Natural killer cell (primary cell): ENCODE results near the gene SLC25A29. TPM values are rescaled to one million over a fixed set of nuclear protein-coding genes. Genes with fewer than 3 reads are reported as not detected.

Experiments
- ATAC-seq, 3 donors: fragments of 150-1000 bp in 2 of 3; fragments of 200-7000 bp in 1 of 3; cut with Tn5 transposase; 1 replicate in 1 of 3; 2 replicates in 2 of 3; pipeline ENCODE4 v1.10.0; 2021; ENCODE audit warnings: mild to moderate bottlenecking in 2 of 3, moderate library complexity in 2 of 3
- DNase-seq, 2 donors: peaks; one replicate each; pipeline versions ENCODE4 v3.0.0 to v3.0.0-alpha.2; 2013 to 2021; ENCODE audit warnings: mixed read lengths in 1 of 2
- H3K27ac ChIP-seq: one replicate; pipeline ENCODE4 v1.5.1; 2013; ENCODE audit warnings: mild to moderate bottlenecking, low read length
- H3K27me3 ChIP-seq: one replicate; pipeline ENCODE4 v1.6.1; 2013; ENCODE audit warnings: low read length; ENCODE audit not compliant: control insufficient read depth, insufficient read depth
- H3K36me3 ChIP-seq: one replicate; pipeline ENCODE4 v1.6.1; 2013; ENCODE audit warnings: low read length; ENCODE audit not compliant: control insufficient read depth, insufficient read depth
- H3K4me1 ChIP-seq: one replicate; pipeline ENCODE4 v1.6.1; 2013; ENCODE audit warnings: low read length; ENCODE audit not compliant: control insufficient read depth, insufficient read depth
- H3K4me3 ChIP-seq: one replicate; pipeline ENCODE4 v1.5.1; 2013; ENCODE audit warnings: low read length
- H3K9me3 ChIP-seq: one replicate; pipeline ENCODE4 v1.6.1; 2013; ENCODE audit warnings: low read length; ENCODE audit not compliant: control insufficient read depth, insufficient read depth
- H3K27ac Mint-ChIP-seq, 2 donors: one replicate each; pipeline ENCODE4 v1.8.0; 2022; ENCODE audit warnings: mild to moderate bottlenecking in 2 of 2, mixed read lengths in 2 of 2, moderate library complexity in 1 of 2
- H3K27me3 Mint-ChIP-seq, 2 donors: one replicate each; pipeline ENCODE4 v1.8.0; 2022; ENCODE audit warnings: low read depth in 2 of 2, mixed read lengths in 2 of 2
- H3K36me3 Mint-ChIP-seq: one replicate; pipeline ENCODE4 v1.8.0; 2022; ENCODE audit warnings: mixed read lengths
- H3K4me1 Mint-ChIP-seq, 2 donors: one replicate each; pipeline ENCODE4 v1.8.0; 2022; ENCODE audit warnings: mixed read lengths in 2 of 2
- H3K4me3 Mint-ChIP-seq: one replicate; pipeline ENCODE4 v1.8.0; 2022; ENCODE audit warnings: mild to moderate bottlenecking, moderate library complexity, mixed read lengths
- H3K9me3 Mint-ChIP-seq, 2 donors: one replicate each; pipeline ENCODE4 v1.8.0; 2022; ENCODE audit warnings: mixed read lengths in 2 of 2
- WGBS: methylation state at CpG from one replicate; pipeline ENCODE4 v1.1.7; 2013; ENCODE audit warnings: missing lambda C conversion rate; ENCODE audit not compliant: insufficient coverage; 5-methylcytosine and 5-hydroxymethylcytosine counted together
- intact Hi-C: fragments of 100-400 bp; cut with micrococcal nuclease; formaldehyde crosslinking; loops from one replicate; pipeline ENCODE4 v1.14.2; 2022
- total RNA-seq, 4 donors: library from RNA; stranded (reverse); fragments of 120-200 nt in 1 of 4; gene quantifications; one replicate each; pipeline versions ENCODE4 v1.2.3 to v1.2.4, GENCODE V29; 2013 to 2022
- TF ChIP-seq, protein P1 (sequence below): fragments of 200-600 bp; IDR thresholded peaks from one replicate; pipeline ENCODE4 v1.8.0; 2022; ENCODE audit warnings: antibody characterized with exemption

SLC25A29 gene
- total RNA-seq, 3 donors from 2014 or later (not counting 1 experiment from before 2014, with no cell fraction given), result 8.6 to 80.7 (median 69.3) TPM

DNA sequence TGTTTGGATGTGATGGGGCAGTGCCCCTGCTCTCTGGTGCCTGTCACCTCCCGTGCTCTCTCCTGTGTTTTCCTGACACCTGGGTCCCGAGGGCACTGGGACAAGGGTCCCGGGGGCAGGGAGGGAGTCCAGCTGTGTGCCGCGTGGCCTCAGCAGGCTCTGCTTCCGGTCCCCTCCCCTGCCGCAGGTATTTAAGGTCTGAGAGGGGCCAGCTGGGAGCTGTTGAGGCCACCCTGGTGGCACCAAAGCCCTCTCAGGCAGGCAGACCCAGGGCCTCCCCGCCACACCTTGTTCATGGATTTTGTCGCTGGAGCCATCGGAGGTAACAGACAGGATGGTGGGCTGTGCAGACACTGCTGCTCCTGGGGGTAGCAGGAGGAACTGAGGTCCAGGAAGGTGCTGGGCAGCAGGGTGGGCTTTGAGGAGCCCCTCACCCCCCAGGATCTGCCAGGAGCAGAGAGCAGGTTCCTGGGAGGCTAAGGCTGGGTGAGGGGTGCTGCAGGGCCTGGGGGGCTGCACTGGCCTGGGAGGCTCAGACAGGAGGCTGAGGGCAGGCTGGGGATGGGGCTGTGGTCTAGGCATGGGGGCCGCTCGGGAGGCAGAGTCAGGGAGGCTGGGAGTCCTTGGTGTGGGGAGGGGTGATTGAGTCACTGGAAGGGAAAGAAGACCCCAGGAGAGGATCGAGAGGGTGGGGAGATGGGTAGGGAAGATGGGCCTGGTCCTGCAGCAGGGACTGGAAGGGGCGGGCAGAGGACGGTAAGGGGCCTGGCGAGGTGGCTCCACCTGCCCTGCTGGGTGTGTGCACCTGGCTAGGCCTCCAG lies 17.1 kb upstream of the SLC25A29 start, which contains the start of gene SLC25A47:
Gene SLC25A47 (plus strand): TSS at position 219 of the 821 bp plus-strand sequence. CDS start 76 bp downstream, at position 295.
- H3K4me3 Mint-ChIP-seq, result no peak within 1 kb of the TSS
- 90% methylated on average over 16 of the region's 16 CpGs for WGBS
- TF ChIP-seq, protein P1, sequence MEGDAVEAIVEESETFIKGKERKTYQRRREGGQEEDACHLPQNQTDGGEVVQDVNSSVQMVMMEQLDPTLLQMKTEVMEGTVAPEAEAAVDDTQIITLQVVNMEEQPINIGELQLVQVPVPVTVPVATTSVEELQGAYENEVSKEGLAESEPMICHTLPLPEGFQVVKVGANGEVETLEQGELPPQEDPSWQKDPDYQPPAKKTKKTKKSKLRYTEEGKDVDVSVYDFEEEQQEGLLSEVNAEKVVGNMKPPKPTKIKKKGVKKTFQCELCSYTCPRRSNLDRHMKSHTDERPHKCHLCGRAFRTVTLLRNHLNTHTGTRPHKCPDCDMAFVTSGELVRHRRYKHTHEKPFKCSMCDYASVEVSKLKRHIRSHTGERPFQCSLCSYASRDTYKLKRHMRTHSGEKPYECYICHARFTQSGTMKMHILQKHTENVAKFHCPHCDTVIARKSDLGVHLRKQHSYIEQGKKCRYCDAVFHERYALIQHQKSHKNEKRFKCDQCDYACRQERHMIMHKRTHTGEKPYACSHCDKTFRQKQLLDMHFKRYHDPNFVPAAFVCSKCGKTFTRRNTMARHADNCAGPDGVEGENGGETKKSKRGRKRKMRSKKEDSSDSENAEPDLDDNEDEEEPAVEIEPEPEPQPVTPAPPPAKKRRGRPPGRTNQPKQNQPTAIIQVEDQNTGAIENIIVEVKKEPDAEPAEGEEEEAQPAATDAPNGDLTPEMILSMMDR, result no peak
- ATAC-seq (no peak), DNase-seq (no peak)
- H3K4me1 ChIP-seq, result peaks cover 3% of the 10 kb centered on the region
- no peaks in the 10 kb centered on the region for H3K36me3 ChIP-seq
- no peaks in the 10 kb centered on the region for H3K36me3 Mint-ChIP-seq
- H3K27ac Mint-ChIP-seq, result no peak within 1 kb of the TSS
- H3K9me3 Mint-ChIP-seq, result no peaks in the 10 kb centered on the region
- no peaks in the 10 kb centered on the region for H3K4me1 Mint-ChIP-seq
- no peak within 1 kb of the TSS for H3K4me3 ChIP-seq
- no peak within 1 kb of the TSS for H3K27ac ChIP-seq
- peaks cover 0 to 5% of the 10 kb centered on the region in 2 donors for H3K27me3 Mint-ChIP-seq
- intact Hi-C loops, result no loop called here
- H3K9me3 ChIP-seq, result no peaks in the 10 kb centered on the region
- no peaks in the 10 kb centered on the region for H3K27me3 ChIP-seq

DNA sequence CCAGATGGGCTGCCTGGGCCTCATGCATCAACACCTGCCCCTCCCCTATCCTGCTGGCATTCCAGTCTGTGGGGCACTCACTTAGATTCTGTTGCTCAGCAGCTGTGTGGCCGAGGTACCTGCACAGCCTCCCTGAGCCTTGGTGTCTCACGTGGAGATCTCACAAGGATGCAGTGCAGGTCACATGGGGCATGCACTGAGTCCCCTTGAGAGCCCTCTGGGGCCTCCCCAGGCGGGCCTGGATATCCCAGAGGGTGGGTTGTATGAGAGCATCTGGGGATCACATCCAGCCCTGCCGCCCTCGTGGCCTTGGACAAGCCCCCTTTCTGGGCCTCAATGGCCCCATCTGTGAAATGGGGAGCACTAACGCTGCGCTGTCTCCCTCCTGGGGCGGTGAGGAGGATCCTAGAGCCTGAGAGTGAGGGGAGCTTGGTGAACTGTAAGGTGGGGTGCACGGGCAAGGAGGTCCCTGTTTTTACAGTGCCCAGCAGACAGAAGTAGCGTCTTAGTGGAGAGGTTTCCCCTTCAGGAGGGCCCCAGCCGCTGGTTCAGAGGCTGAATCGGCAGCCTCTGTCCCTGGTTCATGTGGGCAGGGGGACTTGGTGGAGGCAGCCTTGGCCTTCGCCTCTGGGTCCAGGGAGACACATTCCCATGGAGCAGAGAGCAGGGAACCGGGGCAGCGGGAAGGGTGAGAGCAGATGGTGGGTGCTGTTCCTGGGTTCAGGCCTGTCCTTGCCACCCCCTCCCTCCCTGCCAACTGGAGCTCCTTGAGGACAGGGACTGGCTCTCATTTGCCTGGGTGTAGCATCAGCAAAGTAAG lies 16.1 kb upstream of the SLC25A29 start:
- Histone ChIP-seq H3K27ac (no peak overlapping the region), H3K4me3 (no peak overlapping the region), H3K9me3 (no peaks in the 10 kb centered on the region), H3K27me3 (no peaks in the 10 kb centered on the region), H3K4me1 (peaks cover 11% of the 10 kb centered on the region), H3K36me3 (no peaks in the 10 kb centered on the region)
- H3K36me3 Mint-ChIP-seq, result no peaks in the 10 kb centered on the region
- no peaks in the 10 kb centered on the region for H3K4me1 Mint-ChIP-seq
- TF ChIP-seq, protein P1, result no peak
- no peak overlapping the region for H3K4me3 Mint-ChIP-seq
- no peaks in the 10 kb centered on the region for H3K9me3 Mint-ChIP-seq
- no peak for ATAC-seq
- DNase-seq, result no peak
- H3K27me3 Mint-ChIP-seq, result peaks cover 0 to 5% of the 10 kb centered on the region in 2 donors
- WGBS, result 90% methylated on average over 15 of the region's 15 CpGs
- H3K27ac Mint-ChIP-seq, result no peak overlapping the region
- intact Hi-C loops, result no loop called here

DNA sequence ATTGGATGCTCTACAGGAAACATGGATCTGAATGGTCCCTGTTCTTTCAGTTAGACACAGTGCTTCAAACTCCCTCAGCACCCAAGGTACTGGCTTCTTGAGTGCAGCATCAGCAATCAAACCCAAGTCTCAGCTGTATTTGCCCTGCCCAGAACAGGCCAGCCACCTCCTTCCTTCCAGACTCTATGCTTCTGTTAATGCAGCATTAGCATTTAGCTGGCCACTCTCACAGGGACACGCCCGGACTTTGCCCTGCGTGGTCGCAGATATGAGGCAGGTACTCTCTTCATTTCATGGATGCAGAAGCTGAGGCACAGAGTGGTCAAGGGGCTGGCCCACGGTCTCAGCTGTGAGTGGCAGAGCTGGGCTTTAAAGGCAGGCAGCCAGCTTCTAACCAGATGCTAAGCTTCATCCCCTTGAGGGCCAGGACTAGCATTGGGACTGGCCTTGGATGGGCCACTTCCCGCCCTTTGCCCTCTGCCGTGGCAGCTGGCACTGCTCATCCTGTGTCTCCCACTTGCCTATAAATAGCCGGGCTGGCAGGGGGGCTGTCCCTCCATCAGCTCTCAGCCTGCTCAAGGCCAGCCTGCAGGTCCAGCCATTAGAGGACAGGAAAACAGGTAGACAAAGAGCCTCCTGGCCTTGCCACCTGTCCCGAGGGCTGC lies 15.4 kb upstream of the SLC25A29 start:
- DNase-seq (no peak), ATAC-seq (no peak)
- H3K27me3 ChIP-seq, result no peaks in the 10 kb centered on the region
- Mint-ChIP-seq H3K9me3 (no peaks in the 10 kb centered on the region), H3K4me1 (no peaks in the 10 kb centered on the region), H3K27ac (no peak overlapping the region), H3K4me3 (no peak overlapping the region), H3K36me3 (no peaks in the 10 kb centered on the region), H3K27me3 (peaks cover 0 to 5% of the 10 kb centered on the region in 2 donors)
- H3K36me3 ChIP-seq, result no peaks in the 10 kb centered on the region
- intact Hi-C loops, result no loop called here
- WGBS, result 88% methylated on average over 9 of the region's 9 CpGs
- H3K9me3 ChIP-seq, result no peaks in the 10 kb centered on the region
- H3K4me3 ChIP-seq, result no peak overlapping the region
- TF ChIP-seq, protein P1, result no peak
- H3K27ac ChIP-seq, result no peak overlapping the region
- H3K4me1 ChIP-seq, result peaks cover 11% of the 10 kb centered on the region
